T-helper 1 cell treated with Interleukin-12 subunit alpha and Interleukin-12 subunit beta and Interleukin-4 antibody, amounts not matched to agents 30 μg/mL and 1 μg/mL, for 36 hours (primary cell): ENCODE results near the gene ZNF276.

Experiments
- H3K27ac Mint-ChIP-seq: one replicate; pipeline ENCODE4 v1.8.0; 2021; ENCODE audit warnings: mild to moderate bottlenecking, mixed read lengths
- H3K27me3 Mint-ChIP-seq: one replicate; pipeline ENCODE4 v1.8.0; 2021; ENCODE audit warnings: low read depth, mixed read lengths
- H3K36me3 Mint-ChIP-seq: one replicate; pipeline ENCODE4 v1.8.0; 2021; ENCODE audit warnings: low read depth, mixed read lengths
- H3K4me1 Mint-ChIP-seq: one replicate; pipeline ENCODE4 v1.8.0; 2021; ENCODE audit warnings: low read depth, mixed read lengths
- H3K4me3 Mint-ChIP-seq: one replicate; pipeline ENCODE4 v1.8.0; 2021; ENCODE audit warnings: mild to moderate bottlenecking, moderate library complexity, mixed read lengths
- H3K9me3 Mint-ChIP-seq: one replicate; pipeline ENCODE4 v1.8.0; 2021; ENCODE audit warnings: mixed read lengths

ZNF276 gene

GRCh38 chr16:89732918-89733242, 11.5 kb downstream of the ZNF276 start:
- Mint-ChIP-seq H3K9me3 (no peaks in the 10 kb centered on the region), H3K27ac (no peak overlapping the region), H3K36me3 (peaks cover 60% of the 10 kb centered on the region), H3K27me3 (no peaks in the 10 kb centered on the region), H3K4me3 (no peak overlapping the region), H3K4me1 (peaks cover 19% of the 10 kb centered on the region)

DNA sequence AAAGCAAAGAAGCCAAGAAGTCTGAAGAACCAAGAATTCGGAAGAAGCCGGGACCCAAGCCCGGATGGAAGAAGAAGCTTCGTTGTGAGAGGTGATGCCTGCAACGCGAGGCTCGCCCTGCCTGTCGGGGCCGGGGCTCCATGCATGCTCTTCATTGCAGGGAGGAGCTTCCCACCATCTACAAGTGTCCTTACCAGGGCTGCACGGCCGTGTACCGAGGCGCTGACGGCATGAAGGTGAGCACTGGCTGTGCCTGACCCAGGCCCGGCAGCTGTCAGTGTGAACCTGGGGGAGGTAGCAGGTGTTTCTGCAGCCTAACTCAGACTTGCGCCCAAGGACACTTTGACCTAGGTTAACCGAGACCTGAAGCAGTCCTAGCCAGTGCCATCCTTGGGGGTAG, 12.0 kb downstream of the ZNF276 start:
- H3K27me3 Mint-ChIP-seq, result no peaks in the 10 kb centered on the region
- peaks cover 19% of the 10 kb centered on the region for H3K4me1 Mint-ChIP-seq
- H3K27ac Mint-ChIP-seq, result no peak overlapping the region

DNA sequence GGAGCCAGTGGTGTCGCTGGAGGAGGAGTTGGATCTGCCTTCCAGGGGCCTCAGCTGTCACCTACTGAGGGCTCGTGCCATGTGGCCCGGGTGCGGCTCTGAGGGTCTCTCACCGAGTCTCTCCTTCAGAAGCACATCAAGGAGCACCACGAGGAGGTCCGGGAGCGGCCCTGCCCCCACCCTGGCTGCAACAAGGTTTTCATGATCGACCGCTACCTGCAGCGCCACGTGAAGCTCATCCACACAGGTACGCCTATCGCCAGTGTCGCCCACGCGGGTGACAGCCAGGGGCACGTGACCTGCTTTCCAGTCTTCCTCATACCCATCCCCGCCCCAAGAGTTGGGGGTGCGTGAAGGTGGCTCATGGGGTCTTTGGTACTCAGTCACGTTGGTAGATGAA, 12.5 kb downstream of the ZNF276 start:
- H3K27ac Mint-ChIP-seq, result no peak overlapping the region

More for the DNA sequence above, 12.0 kb downstream of the ZNF276 start:
- H3K4me3 Mint-ChIP-seq, result no peak overlapping the region
- peaks cover 61% of the 10 kb centered on the region for H3K36me3 Mint-ChIP-seq
- H3K9me3 Mint-ChIP-seq, result no peaks in the 10 kb centered on the region

DNA sequence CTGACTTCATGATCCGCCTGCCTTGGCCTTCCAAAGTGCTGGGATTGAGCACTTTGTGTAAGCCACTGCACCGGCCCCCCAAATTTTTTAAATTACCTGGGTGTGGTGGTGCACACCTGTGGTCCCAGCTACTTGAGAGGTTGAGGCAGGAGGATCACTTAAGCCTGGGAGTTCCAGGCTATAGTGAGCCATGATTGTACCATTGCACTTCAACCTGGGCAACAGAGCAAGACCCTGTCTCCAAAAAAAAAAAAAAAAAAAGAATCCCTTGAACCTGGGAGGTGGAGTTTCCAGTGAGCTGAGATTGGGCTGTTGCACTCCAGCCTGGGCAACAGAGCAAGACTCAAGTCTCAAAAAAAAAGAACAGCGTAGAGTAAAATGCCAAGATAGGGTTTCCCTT, 15.2 kb downstream of the ZNF276 start:
- H3K27ac Mint-ChIP-seq, result no peak overlapping the region
- H3K36me3 Mint-ChIP-seq, result peaks cover 69% of the 10 kb centered on the region
- H3K9me3 Mint-ChIP-seq, result no peaks in the 10 kb centered on the region
- peaks cover 16% of the 10 kb centered on the region for H3K4me1 Mint-ChIP-seq
- H3K27me3 Mint-ChIP-seq, result no peaks in the 10 kb centered on the region
- H3K4me3 Mint-ChIP-seq, result no peak overlapping the region

More for the DNA sequence above, 12.5 kb downstream of the ZNF276 start:
- H3K27me3 Mint-ChIP-seq, result no peaks in the 10 kb centered on the region
- H3K4me1 Mint-ChIP-seq, result peaks cover 19% of the 10 kb centered on the region
- peaks cover 65% of the 10 kb centered on the region for H3K36me3 Mint-ChIP-seq
- no peak overlapping the region for H3K4me3 Mint-ChIP-seq
- H3K9me3 Mint-ChIP-seq, result no peaks in the 10 kb centered on the region

DNA sequence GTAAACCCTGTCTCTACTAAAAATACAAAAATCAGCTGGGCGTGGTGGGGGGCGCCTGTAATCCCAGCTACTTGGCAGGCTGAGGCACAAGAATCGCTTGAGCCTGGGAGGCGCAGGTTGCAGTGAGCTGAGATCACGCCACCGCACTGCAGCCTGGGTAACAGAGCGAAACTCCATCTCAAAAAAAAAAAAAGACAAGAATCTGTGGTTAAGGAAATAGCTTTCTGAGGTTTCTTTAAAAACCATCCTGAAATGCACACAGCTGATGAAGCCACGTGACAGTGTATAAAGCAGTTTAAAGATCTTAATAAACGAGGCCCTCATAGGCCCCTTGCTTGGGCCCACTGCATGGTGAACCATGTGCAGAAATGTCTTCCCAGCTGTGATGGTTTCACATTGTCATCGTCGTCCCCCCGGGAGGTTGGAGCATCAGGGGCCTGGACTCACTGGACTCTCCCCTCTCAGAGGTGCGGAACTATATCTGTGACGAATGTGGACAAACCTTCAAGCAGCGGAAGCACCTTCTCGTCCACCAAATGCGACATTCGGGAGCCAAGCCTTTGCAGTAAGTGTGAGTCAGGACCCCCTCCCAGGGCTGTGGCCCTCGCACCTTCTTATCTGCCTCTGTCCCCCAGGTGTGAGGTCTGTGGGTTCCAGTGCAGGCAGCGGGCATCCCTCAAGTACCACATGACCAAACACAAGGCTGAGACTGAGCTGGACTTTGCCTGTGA, 16.2 kb downstream of the ZNF276 start:
- Mint-ChIP-seq H3K36me3 (peaks cover 65% of the 10 kb centered on the region), H3K4me3 (peak overlapping the region; percentile 7)

GRCh38 chr16:89738072-89738377, 16.7 kb downstream of the ZNF276 start:
- Mint-ChIP-seq H3K4me1 (peaks cover 12% of the 10 kb centered on the region), H3K9me3 (no peaks in the 10 kb centered on the region), H3K36me3 (peaks cover 65% of the 10 kb centered on the region), H3K27me3 (no peaks in the 10 kb centered on the region), H3K27ac (no peak overlapping the region), H3K4me3 (no peak overlapping the region)

More for the DNA sequence above, 16.2 kb downstream of the ZNF276 start:
- Mint-ChIP-seq H3K9me3 (no peaks in the 10 kb centered on the region), H3K4me1 (peaks cover 12% of the 10 kb centered on the region), H3K27ac (peak overlapping the region; percentile 59), H3K27me3 (no peaks in the 10 kb centered on the region)

- Mint-ChIP-seq H3K4me1 (peaks cover 12% of the 10 kb centered on the region), H3K27ac (no peak overlapping the region), H3K36me3 (peaks cover 62% of the 10 kb centered on the region), H3K9me3 (no peaks in the 10 kb centered on the region), H3K4me3 (no peak overlapping the region), H3K27me3 (no peaks in the 10 kb centered on the region)
Measured at GRCh38 chr16:89738538-89739317, 17.4 kb downstream of the ZNF276 start.

DNA sequence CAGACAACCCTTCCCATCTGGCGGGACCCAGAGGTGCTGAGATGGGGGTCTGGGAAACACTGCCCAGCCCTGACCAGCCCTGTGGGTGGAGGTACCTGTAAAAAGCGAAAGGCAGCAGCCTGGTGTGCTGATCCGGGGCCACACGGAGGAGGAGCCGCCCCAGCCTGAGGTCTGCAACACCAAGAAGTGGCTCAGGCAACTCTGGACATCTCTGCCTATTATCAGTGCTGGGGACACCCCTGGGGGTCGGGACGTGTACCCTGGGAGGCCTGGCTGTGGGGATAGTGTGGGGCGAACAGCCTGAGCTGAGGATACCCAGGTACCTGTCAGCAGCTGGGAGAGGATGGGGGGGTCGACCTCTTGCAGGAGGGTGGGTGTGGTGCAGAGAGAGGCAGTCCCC, 18.0 kb downstream of the ZNF276 start:
- Mint-ChIP-seq H3K36me3 (peaks cover 57% of the 10 kb centered on the region), H3K27ac (no peak overlapping the region), H3K4me1 (peaks cover 12% of the 10 kb centered on the region), H3K9me3 (no peaks in the 10 kb centered on the region), H3K27me3 (no peaks in the 10 kb centered on the region), H3K4me3 (no peak overlapping the region)

- Mint-ChIP-seq H3K9me3 (no peaks in the 10 kb centered on the region), H3K27me3 (no peaks in the 10 kb centered on the region), H3K27ac (no peak overlapping the region), H3K4me1 (peaks cover 10% of the 10 kb centered on the region), H3K4me3 (no peak overlapping the region), H3K36me3 (peaks cover 48% of the 10 kb centered on the region)
Measured at GRCh38 chr16:89741342-89742014, 20.1 kb downstream of the ZNF276 start.

DNA sequence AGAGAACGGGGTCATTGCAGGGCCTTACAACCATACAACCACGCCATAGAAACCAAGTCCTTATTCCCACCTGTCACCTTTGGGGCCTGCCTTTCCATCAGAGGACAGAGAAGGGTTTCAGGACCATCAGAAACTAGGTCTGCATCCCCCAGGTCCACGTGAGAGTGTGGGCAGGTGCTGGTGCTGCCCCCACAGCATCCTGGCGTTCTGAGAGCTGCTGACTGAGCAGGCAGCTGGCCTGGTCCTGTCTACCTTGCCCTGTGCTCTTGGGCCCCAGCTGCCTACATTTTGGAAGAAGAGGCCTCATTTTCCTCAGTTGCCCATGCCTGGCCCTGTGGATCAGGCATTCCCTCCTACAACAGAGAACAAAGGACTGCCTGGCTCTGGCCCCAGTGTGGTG, 21.6 kb downstream of the ZNF276 start:
- peak overlapping the region; percentile 24 for H3K27ac Mint-ChIP-seq
- H3K9me3 Mint-ChIP-seq, result no peaks in the 10 kb centered on the region
- H3K4me1 Mint-ChIP-seq, result no peaks in the 10 kb centered on the region
- H3K27me3 Mint-ChIP-seq, result no peaks in the 10 kb centered on the region
- H3K4me3 Mint-ChIP-seq, result no peak overlapping the region
- peaks cover 39% of the 10 kb centered on the region for H3K36me3 Mint-ChIP-seq

- H3K27me3 Mint-ChIP-seq, result no peaks in the 10 kb centered on the region
- no peak overlapping the region for H3K27ac Mint-ChIP-seq
- no peaks in the 10 kb centered on the region for H3K9me3 Mint-ChIP-seq
- H3K4me1 Mint-ChIP-seq, result peaks cover 1% of the 10 kb centered on the region
- H3K36me3 Mint-ChIP-seq, result peaks cover 28% of the 10 kb centered on the region
- H3K4me3 Mint-ChIP-seq, result no peak overlapping the region
Measured at GRCh38 chr16:89744813-89745212, 23.5 kb downstream of the ZNF276 start.

- Mint-ChIP-seq H3K36me3 (peaks cover 25% of the 10 kb centered on the region), H3K4me1 (peaks cover 2% of the 10 kb centered on the region), H3K27me3 (no peaks in the 10 kb centered on the region), H3K4me3 (no peak overlapping the region), H3K27ac (no peak overlapping the region), H3K9me3 (no peaks in the 10 kb centered on the region)
Measured at GRCh38 chr16:89746043-89746442, 24.7 kb downstream of the ZNF276 start.

GRCh38 chr16:89748076-89748475, 26.7 kb downstream of the ZNF276 start:
- Mint-ChIP-seq H3K4me1 (peaks cover 2% of the 10 kb centered on the region), H3K27ac (no peak overlapping the region), H3K36me3 (peaks cover 23% of the 10 kb centered on the region), H3K9me3 (no peaks in the 10 kb centered on the region), H3K27me3 (no peaks in the 10 kb centered on the region), H3K4me3 (no peak overlapping the region)

- no peak overlapping the region for H3K4me3 Mint-ChIP-seq
- peaks cover 2% of the 10 kb centered on the region for H3K4me1 Mint-ChIP-seq
- H3K9me3 Mint-ChIP-seq, result no peaks in the 10 kb centered on the region
- H3K27ac Mint-ChIP-seq, result no peak overlapping the region
- no peaks in the 10 kb centered on the region for H3K27me3 Mint-ChIP-seq
- peaks cover 19% of the 10 kb centered on the region for H3K36me3 Mint-ChIP-seq
Measured at GRCh38 chr16:89748921-89749320, 27.6 kb downstream of the ZNF276 start.

DNA sequence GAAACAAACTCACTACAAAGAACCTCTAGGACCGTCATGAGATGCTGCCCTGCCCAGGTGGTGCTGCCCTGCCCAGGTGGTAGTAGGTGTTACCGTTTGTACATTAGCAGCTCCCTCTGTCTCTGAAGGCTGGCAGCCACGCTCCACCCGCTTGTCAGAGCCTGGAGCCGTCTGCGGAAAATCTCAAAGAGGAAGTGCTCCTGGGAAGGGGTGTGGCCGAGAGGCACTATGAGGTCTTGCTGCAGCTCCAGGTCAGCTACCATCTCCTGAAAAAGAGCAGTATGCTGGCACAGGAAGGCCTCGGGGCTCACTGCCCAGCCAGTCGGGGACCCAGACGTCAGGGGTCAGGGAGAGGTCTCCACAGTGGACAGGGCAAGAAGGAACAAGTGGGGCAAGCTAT, 28.3 kb downstream of the ZNF276 start:
- Mint-ChIP-seq H3K4me3 (no peak overlapping the region), H3K36me3 (peaks cover 19% of the 10 kb centered on the region), H3K4me1 (peaks cover 2% of the 10 kb centered on the region), H3K9me3 (no peaks in the 10 kb centered on the region), H3K27ac (peak overlapping the region; percentile 52), H3K27me3 (no peaks in the 10 kb centered on the region)
